Small intestine (tissue), 16 donors: ENCODE data around the gene SERAC1. TPM values are rescaled to one million over a fixed set of nuclear protein-coding genes. Genes with fewer than 3 reads are reported as not detected.
A peak's percentile ranks its signal among the peaks of the same experiment; 100 is the strongest.
"Not testable (repeated sequence)": the region's sequence is repeated elsewhere in the genome, so short reads cannot be mapped to it uniquely, and the experiment has no call there.

ENCODE experiments used
- DNase-seq, 2 donors: peaks; one replicate each; pipeline versions ENCODE4 v3.0.0 to v3.0.0-alpha.2; 2013
- FAIRE-seq: peaks from 2 replicates; lab custom pipeline; 2012; peaks lifted over from hg19 to GRCh38; lab: Jason Lieb, UNC
- H3K27ac ChIP-seq, 3 donors: one replicate each; pipeline ENCODE4 v1.5.1; 2013; ENCODE audit warnings: low read length in 2 of 3, mild to moderate bottlenecking in 2 of 3, control low read depth in 1 of 3, inconsistent platforms in 1 of 3, low read depth in 1 of 3, moderate library complexity in 1 of 3
- H3K27me3 ChIP-seq, 3 donors: one replicate each; pipeline ENCODE4 v1.6.1; 2013; ENCODE audit warnings: low read length in 3 of 3, inconsistent platforms in 1 of 3; ENCODE audit not compliant: control insufficient read depth in 3 of 3, insufficient read depth in 3 of 3
- H3K36me3 ChIP-seq, 3 donors: one replicate each; pipeline ENCODE4 v1.6.1; 2013; ENCODE audit warnings: low read length in 3 of 3, inconsistent platforms in 1 of 3, low read depth in 1 of 3, mild to moderate bottlenecking in 1 of 3, moderate library complexity in 1 of 3; ENCODE audit not compliant: control insufficient read depth in 3 of 3, insufficient read depth in 2 of 3
- H3K4me1 ChIP-seq, 3 donors: one replicate each; pipeline ENCODE4 v1.6.1; 2013; ENCODE audit warnings: low read length in 2 of 3, inconsistent platforms in 1 of 3, low read depth in 1 of 3, mild to moderate bottlenecking in 1 of 3, moderate library complexity in 1 of 3; ENCODE audit not compliant: control insufficient read depth in 3 of 3, insufficient read depth in 2 of 3
- H3K4me3 ChIP-seq, 3 donors: one replicate each; pipeline ENCODE4 v1.5.1; 2013; ENCODE audit warnings: low read length in 3 of 3, control low read depth in 1 of 3, inconsistent platforms in 1 of 3, low read depth in 1 of 3, mild to moderate bottlenecking in 1 of 3, moderate library complexity in 1 of 3
- H3K9me3 ChIP-seq, 2 donors: one replicate each; pipeline ENCODE4 v1.6.1; 2013; ENCODE audit warnings: low read depth in 1 of 2, low read length in 1 of 2; ENCODE audit not compliant: control insufficient read depth in 2 of 2, insufficient read depth in 1 of 2
- WGBS, 3 donors: extraction: QIAGEN DNeasy Blood & Tissue Kit; methylation state at CpG; one replicate each; pipeline ENCODE4 v1.1.7; 2013; 5-methylcytosine and 5-hydroxymethylcytosine counted together
- long read RNA-seq, 10 donors: transcript quantifications; one replicate each; lab custom pipeline, GENCODE V29; 2026
- polyA plus RNA-seq, 4 donors: library from polyadenylated mRNA; stranded (reverse) in 3 of 4; unstranded in 1 of 4; fragments of 200-250 nt in 3 of 4; fragments of 120-200 nt in 1 of 4; gene quantifications; one replicate each; pipeline versions ENCODE4 v1.2.1 to v1.2.3, GENCODE V29; 2013
- donor health status: healthy with polysubstance abuse.
- donor health status: control.
- donor health status: control.
- donor health status: Bipolar disorder and iron deficiency.
- donor health status: healthy.

The SERAC1 gene
- 1 to 10 TPM; 3.7 to 6.5 (median 4.9) TPM for polyA plus RNA-seq
- long read RNA-seq, donor 1, result 0 reads
- long read RNA-seq, donor 2, partial matches to known transcripts, result 0 of 1 reads
- long read RNA-seq, donor 2, other reads (novel, unspliced or antisense), result 0 of 1 reads
- long read RNA-seq, donor 3, result 0 reads
- long read RNA-seq, donor 4, result 0 reads
- long read RNA-seq, donor 5, result 0 reads
- long read RNA-seq, donor 6, partial matches to known transcripts, result 52 of 76 reads
- long read RNA-seq, donor 6, other reads (novel, unspliced or antisense), result 23 of 76 reads
- long read RNA-seq, donor 7, result 0 reads
- long read RNA-seq, donor 8, result 0 reads
- long read RNA-seq, donor 9, result 0 reads
- long read RNA-seq, donor 10, partial matches to known transcripts, result 0 of 1 reads
- long read RNA-seq, donor 10, other reads (novel, unspliced or antisense), result 0 of 1 reads

DNA sequence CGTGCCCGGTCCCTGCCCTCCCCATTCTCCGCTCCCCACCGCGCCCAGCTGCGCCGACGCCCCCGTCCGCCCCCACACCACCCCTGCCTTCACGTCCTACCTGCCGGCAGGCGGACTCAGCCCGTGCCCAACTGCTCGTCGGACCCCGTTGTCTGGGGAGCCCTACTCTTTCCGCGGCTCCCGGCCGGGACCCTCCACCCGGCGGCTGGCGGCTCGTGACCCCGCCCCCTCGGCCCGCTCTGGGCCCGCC lies at the start of gene SERAC1:
Gene SERAC1 (minus strand): TSS at position 223 of the 250 bp plus-strand sequence. CDS start 9,899 bp downstream, outside the sequence.
- Histone ChIP-seq H3K9me3 (no peaks in the 10 kb centered on the region), H3K4me1 (no peaks in the 10 kb centered on the region), H3K27me3 (no peaks in the 10 kb centered on the region), H3K4me3 (peak within 1 kb of the TSS; percentile 81 to 97 (median 85)), H3K36me3 (peaks cover 0 to 3% (median 0%) of the 10 kb centered on the region in 3 donors), H3K27ac (peak within 1 kb of the TSS; percentile 97 to 100 (median 99))
- DNase-seq (no peak), FAIRE-seq (no peak)
- 0 to 1% (median 1%) methylated on average over 12 to 29 of the region's 29 CpGs for WGBS, 3 donors

DNA sequence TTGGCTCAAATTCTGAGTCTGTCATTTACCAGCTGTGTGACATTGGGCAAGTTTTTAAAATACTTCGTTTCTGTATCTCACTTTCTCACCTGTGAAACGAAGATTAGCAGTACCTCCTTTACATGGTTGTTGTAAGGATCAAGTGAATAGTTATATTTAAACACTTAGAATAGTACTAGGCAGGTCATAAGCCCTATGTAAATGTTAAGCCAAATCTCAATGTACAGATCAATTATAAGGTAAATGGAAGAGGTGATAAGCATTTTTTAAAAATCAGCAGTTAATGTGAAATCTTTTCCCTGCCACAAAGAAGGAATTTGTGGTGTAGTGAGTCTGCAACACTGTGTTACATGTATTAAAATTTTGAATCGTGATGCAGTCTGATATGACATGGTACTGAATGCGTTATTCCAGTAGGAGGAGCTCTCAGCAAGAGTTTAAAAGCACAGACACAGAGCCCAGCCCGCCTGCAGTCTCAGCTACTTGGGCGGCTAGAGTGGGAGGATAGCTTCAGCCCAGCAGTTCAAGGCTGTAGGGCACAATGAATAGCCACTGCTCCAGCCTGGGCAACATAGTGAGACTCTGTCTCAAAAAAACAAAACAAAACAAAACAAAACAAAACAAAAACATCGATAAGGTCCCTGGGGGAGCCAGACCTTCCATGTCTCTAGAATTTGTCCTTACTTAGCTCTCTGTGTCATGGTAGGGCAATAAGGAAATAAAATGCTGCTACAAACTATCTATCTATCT lies 46.0 kb upstream of the SERAC1 start:
- peak; percentile 80 to 84 for DNase-seq
- Histone ChIP-seq H3K9me3 (peaks cover 0 to 7% of the 10 kb centered on the region in 2 donors), H3K27ac (no peak overlapping the region), H3K27me3 (no peaks in the 10 kb centered on the region), H3K4me3 (no peak overlapping the region), H3K36me3 (no peaks in the 10 kb centered on the region), H3K4me1 (no peaks in the 10 kb centered on the region)
- no peak for FAIRE-seq
- 5 to 13% (median 8%) methylated on average over 7 of the region's 7 CpGs for WGBS, 3 donors

DNA sequence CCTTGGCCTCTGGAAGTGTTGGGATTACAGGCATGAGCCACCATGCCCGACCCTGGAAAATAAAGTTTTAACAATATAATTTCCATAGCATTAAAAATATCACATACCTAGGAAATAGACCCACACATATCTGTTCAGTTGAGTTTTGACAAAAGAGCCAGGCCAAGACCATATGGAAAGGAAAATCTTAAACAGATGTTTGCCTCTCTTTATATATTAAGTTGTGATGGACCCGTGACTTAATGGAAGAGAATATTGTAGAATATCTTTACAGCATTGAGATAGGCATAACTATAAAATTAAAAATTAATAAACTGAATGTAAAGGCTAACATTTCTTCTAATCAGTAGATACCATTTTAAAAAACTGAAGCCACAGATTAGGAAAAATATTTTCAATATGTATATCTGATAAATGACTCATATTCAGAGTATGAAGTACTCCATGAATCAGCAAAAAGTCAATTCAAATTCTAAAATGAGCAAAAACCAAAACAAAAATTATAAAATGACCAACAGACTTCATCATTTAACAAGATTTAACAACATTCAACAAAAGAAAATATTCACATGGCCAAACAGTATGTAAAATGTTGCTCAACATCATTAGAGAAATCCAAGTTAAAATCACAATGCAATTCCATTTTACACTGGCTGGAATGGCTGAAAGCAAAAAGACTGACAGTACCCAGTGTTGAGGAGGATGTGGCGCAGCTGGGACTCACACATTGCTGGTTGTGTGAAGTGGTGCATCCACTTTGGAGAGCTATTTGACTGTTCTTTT lies 43.4 kb upstream of the SERAC1 start:
- FAIRE-seq, result no peak
- H3K4me1 ChIP-seq, result no peaks in the 10 kb centered on the region
- H3K27ac ChIP-seq, result no peak overlapping the region
- no peak for DNase-seq
- no peaks in the 10 kb centered on the region for H3K9me3 ChIP-seq
- WGBS, 3 donors, result 82 to 86% (median 85%) methylated on average over 3 of the region's 3 CpGs
- H3K4me3 ChIP-seq, result no peak overlapping the region
- H3K36me3 ChIP-seq, result no peaks in the 10 kb centered on the region
- no peaks in the 10 kb centered on the region for H3K27me3 ChIP-seq

DNA sequence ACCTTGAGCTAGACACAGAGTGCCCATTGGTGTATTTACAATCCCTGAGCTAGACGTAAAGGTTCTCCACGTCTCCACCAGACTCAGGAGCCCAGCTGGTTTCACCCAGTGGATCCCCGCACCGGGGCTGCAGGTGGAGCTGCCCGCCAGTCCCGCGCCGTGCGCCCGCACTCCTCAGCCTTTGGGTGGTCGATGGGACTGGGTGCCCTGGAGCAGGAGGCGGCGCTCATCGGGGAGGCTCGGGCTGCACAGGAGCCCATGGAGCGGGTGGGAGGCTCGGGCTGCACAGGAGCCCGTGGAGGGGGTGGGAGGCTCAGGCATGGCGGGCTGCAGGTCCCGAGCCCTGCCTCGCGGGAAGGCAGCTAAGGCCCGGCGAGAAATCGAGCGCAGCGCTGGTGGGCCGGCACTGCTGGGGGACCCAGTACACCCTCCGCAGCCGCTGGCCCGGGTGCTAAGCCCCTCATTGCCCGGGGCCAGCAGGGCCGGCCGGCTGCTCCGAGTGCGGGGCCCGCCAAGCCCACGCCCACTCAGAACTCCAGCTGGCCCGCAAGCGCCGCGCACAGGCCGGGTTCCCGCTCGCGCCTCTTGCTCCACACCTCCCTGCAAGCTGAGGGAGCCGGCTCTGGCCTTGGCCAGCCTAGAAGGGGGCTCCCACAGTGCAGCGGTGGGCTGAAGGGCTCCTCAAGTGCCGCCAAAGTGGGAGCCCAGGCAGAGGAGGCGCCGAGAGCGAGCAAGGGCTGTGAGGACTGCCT lies 41.7 kb upstream of the SERAC1 start:
- WGBS, 3 donors, result 84 to 97% (median 92%) methylated on average over 33 to 44 of the region's 52 CpGs
- not testable (repeated sequence) for FAIRE-seq, H3K27ac ChIP-seq, H3K36me3 ChIP-seq, DNase-seq, H3K4me3 ChIP-seq, H3K4me1 ChIP-seq, H3K9me3 ChIP-seq, H3K27me3 ChIP-seq

DNA sequence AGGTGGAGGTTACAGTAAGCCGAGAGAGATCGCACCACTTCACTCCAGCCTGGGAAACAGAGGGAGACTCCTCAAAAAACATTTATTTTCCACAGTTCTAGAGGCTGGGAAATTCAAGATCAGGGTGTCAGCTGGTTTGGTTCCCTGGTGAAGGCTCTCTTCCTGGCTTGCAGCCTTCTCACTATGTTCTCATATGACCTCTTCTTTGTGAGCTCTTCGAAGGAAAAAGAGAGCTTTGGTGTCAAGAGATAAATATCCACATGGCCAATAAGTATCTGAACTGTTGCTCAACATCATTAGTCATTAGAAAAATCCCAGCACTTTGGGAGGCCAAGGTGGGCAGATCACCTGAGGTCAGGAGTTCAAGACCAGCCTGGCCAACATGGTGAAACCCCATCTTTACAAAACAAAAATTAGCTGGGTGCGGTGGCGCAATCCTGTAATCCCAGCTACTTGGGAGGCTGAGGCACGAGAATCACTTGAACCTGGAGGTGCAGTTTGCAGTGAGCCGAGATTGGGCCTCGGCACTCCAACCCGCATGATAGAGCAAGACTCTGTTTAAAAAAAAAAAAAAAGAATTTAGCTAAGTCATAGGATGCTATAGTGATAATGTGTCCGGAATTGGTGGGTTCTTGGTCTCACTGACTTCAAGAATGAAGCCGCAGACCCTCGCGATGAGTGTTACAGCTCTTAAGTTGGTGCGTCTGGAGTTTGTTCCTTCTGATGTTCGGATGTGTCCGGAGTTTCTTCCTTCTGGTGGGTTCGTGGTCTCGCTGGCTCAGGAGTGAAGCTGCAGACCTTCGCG lies 40.4 kb upstream of the SERAC1 start:
- FAIRE-seq, result not testable (repeated sequence)

DNA sequence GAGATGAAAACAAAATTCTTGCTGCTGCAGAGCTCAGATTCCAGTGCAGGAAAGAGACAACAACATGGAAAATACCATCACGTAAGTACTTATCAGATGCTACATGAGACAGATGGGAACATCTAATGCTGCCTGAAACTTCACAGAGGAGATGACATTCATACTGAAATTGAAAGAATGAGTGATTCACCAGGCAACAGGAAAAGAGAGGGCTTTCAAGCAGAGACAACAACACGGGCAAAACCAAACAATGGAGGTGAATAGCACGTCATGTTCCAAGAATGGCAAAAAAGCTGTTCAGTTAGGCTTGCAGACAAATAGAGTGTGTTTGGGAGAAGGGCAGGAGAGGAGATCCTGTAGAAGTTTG lies 39.3 kb upstream of the SERAC1 start:
- Histone ChIP-seq H3K36me3 (no peaks in the 10 kb centered on the region), H3K27me3 (no peaks in the 10 kb centered on the region), H3K4me3 (no peak overlapping the region), H3K4me1 (peaks cover 0 to 4% (median 0%) of the 10 kb centered on the region in 3 donors), H3K27ac (no peak overlapping the region), H3K9me3 (no peaks in the 10 kb centered on the region)
- DNase-seq (no peak), FAIRE-seq (no peak)
- 54 to 64% (median 58%) methylated on average over 3 of the region's 3 CpGs for WGBS, 3 donors

More for the DNA sequence above, 40.4 kb upstream of the SERAC1 start:
- not testable (repeated sequence) for H3K36me3 ChIP-seq, H3K4me1 ChIP-seq, H3K9me3 ChIP-seq, DNase-seq, H3K27ac ChIP-seq, H3K27me3 ChIP-seq, H3K4me3 ChIP-seq
- 82 to 88% (median 85%) methylated on average over 20 of the region's 20 CpGs for WGBS, 3 donors

DNA sequence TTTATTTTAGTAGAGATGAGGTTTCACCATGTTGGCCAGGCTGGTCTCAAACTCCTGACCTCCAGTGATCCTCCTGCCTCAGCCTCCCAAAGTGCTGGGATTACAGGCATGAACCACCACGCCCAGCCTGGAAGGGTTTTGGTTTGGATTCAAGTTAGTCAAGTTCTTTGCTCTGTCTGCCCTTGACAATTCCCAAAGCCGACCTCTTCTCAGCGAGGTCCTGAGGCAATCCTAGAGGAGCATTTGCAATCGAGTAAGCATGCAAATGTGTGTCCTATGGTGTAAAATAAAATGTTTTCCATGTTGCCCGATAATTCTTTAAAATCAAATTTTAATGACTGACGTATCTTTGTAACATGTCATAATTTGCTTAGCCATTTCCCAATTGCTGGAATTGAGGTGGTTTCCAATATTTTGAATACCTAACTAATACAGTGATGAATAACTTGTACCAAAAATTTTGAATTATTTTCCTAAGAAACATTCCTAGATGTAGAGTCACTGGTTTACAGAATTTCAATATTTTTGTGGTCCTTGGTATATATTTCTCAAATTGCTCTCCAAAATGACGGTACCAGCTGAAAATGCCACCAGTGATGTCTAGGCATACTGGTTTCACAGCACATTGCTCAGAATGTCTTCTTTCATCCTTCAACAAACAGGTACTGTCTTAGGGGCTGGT lies 38.8 kb upstream of the SERAC1 start:
- Histone ChIP-seq H3K9me3 (no peaks in the 10 kb centered on the region), H3K36me3 (no peaks in the 10 kb centered on the region), H3K27ac (no peak overlapping the region), H3K27me3 (no peaks in the 10 kb centered on the region), H3K4me1 (peaks cover 0 to 4% (median 0%) of the 10 kb centered on the region in 3 donors), H3K4me3 (no peak overlapping the region)
- DNase-seq (no peak), FAIRE-seq (no peak)
- WGBS, 3 donors, result 92 to 93% (median 92%) methylated on average over 7 of the region's 7 CpGs
